Measurements from ENCODE around the gene PXMP2. TPM values are rescaled to one million over a fixed set of nuclear protein-coding genes. Genes with fewer than 3 reads are reported as not detected.
A peak's percentile ranks its signal among the peaks of the same experiment; 100 is the strongest.

PXMP2 gene
- total RNA-seq, 4 donors from 2014 or later, result 8.5 to 87.9 (median 29.4) TPM

GRCh38 chr12:132710043-132710404 is 22.6 kb downstream of the PXMP2 start:
- intact Hi-C loops (cut with DNase I; ENCODE audit: low total_unique reads), result no loop called here
- Histone ChIP-seq H3K27ac (peak overlapping the region; percentile 55 to 67), H3K4me1 (no peaks in the 10 kb centered on the region), H3K36me3 (no peaks in the 10 kb centered on the region), H3K27me3 (no peaks in the 10 kb centered on the region), H3K9me3 (no peaks in the 10 kb centered on the region), H3K4me3 (peak overlapping the region; percentile 42 to 91)
- TF ChIP-seq POLR2A (IDR thresholded peaks at IDR 0.05) (no peak), CTCF (IDR thresholded peaks at IDR 0.05) (no peak)
- DNase-seq, result no peak

- no peaks in the 10 kb centered on the region for H3K36me3 ChIP-seq
- peak within 1 kb of the TSS; percentile 55 to 67 for H3K27ac ChIP-seq
- peak within 1 kb of the TSS; percentile 42 to 91 for H3K4me3 ChIP-seq
- intact Hi-C loops (cut with DNase I; ENCODE audit: low total_unique reads), result no loop called here
- no peaks in the 10 kb centered on the region for H3K9me3 ChIP-seq
- H3K27me3 ChIP-seq, result no peaks in the 10 kb centered on the region
- no peaks in the 10 kb centered on the region for H3K4me1 ChIP-seq
- TF ChIP-seq CTCF (IDR thresholded peaks at IDR 0.05) (peak in 1 of 4 experiments; percentile 17), POLR2A (IDR thresholded peaks at IDR 0.05) (peak; percentile 56 to 61)
- peak; percentile 54 to 79 for DNase-seq
These were observed 23.2 kb downstream of the PXMP2 start, which contains the start of gene PGAM5 for GRCh38 chr12:132710405-132711079. PGAM5 (plus strand) TSS chr12:132710842; CDS start chr12:132710877, 35 bp downstream.

GRCh38 chr12:132711080-132711843 is 23.9 kb downstream of the PXMP2 start:
- no peaks in the 10 kb centered on the region for H3K4me1 ChIP-seq
- DNase-seq, result no peak
- H3K27ac ChIP-seq, result peak overlapping the region in 1 of 2 donors; percentile 55
- H3K4me3 ChIP-seq, result peak overlapping the region; percentile 42 to 91
- no peaks in the 10 kb centered on the region for H3K36me3 ChIP-seq
- intact Hi-C loops (cut with DNase I; ENCODE audit: low total_unique reads), result no loop called here
- H3K9me3 ChIP-seq, result no peaks in the 10 kb centered on the region
- no peaks in the 10 kb centered on the region for H3K27me3 ChIP-seq
- TF ChIP-seq CTCF (IDR thresholded peaks at IDR 0.05), result no peak
- no peak for TF ChIP-seq POLR2A (IDR thresholded peaks at IDR 0.05)

- no peak overlapping the region for H3K4me3 ChIP-seq
- H3K36me3 ChIP-seq, result no peaks in the 10 kb centered on the region
- no peak overlapping the region for H3K27ac ChIP-seq
- DNase-seq, result no peak
- TF ChIP-seq CTCF (IDR thresholded peaks at IDR 0.05) (no peak), POLR2A (IDR thresholded peaks at IDR 0.05) (no peak)
- intact Hi-C loops (cut with DNase I; ENCODE audit: low total_unique reads), result no loop called here
- H3K4me1 ChIP-seq, result no peaks in the 10 kb centered on the region
- H3K27me3 ChIP-seq, result no peaks in the 10 kb centered on the region
- no peaks in the 10 kb centered on the region for H3K9me3 ChIP-seq
These were observed 25.7 kb downstream of the PXMP2 start for GRCh38 chr12:132713123-132713522.

- no peaks in the 10 kb centered on the region for H3K36me3 ChIP-seq
- intact Hi-C loops (cut with DNase I; ENCODE audit: low total_unique reads), result no loop called here
- no peak overlapping the region for H3K4me3 ChIP-seq
- no peak overlapping the region for H3K27ac ChIP-seq
- H3K27me3 ChIP-seq, result no peaks in the 10 kb centered on the region
- no peak for DNase-seq
- H3K4me1 ChIP-seq, result no peaks in the 10 kb centered on the region
- no peaks in the 10 kb centered on the region for H3K9me3 ChIP-seq
- TF ChIP-seq CTCF (IDR thresholded peaks at IDR 0.05) (no peak), POLR2A (IDR thresholded peaks at IDR 0.05) (no peak)
These were observed 28.5 kb downstream of the PXMP2 start for GRCh38 chr12:132715874-132716273.

Measured in uterus (tissue), 4 donors.